HG03571 (cell line): ENCODE data around the gene POTEI.
"Not testable (repeated sequence)": the region's sequence is repeated elsewhere in the genome, so short reads cannot be mapped to it uniquely, and the experiment has no call there.

ENCODE experiments used
- ATAC-seq: cut with Tn5 transposase; IDR thresholded peaks from one replicate; pipeline ENCODE4 v1.9.1; 2021; ENCODE audit not compliant: unreplicated experiment

POTEI gene

DNA sequence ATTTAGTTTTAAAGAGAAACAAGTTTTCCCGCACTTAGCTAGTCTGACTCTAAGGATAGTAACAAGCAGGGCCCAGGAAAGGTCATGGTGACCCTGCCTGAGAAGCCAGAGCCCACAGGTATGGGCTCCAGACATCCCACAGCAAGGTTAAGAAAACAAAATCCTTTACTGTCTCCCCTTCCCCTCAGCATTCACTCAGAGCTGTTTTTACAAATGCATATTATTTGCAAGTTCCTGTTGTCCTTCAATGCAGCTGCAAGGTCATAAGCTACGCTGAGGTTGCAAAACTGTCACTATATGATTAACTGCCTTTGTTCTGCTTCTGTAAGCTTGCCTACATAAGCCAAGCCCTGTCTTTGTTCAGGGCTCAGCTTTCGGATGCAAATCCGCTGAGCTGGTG lies 18.1 kb downstream of the POTEI start:
- ATAC-seq: not testable (repeated sequence)

DNA sequence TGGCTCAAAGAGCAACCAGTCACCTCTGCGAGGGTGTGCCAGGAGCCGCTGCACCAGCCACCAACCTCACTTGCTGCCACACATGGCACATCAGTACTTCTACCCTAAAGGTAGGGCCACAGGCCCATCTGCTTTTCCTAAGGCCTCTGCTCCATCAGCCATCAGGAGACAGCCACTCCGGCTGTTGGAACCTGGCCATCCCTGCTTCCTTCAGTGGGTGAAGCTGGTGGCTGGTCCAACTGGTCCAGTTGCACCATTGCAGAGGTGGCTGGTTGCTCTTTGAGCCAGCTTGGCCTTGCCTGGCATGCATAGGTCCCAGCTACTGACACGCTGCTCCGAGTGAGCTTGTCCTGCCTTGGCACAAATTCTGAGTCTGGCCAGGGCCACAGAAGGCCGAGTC lies 53.7 kb downstream of the POTEI start:
- ATAC-seq: not testable (repeated sequence)

DNA sequence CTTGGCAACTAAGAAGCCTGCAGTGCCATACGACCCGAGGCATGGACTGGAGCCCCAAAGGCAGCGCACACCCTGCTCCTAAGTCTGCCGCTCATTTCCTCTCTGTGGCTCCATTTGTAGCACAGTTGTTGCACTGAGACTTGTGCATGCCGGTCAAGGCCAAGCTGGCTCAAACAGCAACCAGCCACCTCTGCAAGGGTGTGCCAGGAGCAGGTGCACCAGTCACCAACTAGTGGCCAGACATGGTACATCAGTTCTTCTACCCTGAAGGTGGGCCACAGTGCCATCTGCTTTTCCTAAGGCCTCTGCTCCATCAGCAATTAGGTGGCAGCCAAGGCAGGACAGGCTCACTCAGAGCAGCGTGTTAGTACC lies 54.4 kb downstream of the POTEI start:
- not testable (repeated sequence) for ATAC-seq

DNA sequence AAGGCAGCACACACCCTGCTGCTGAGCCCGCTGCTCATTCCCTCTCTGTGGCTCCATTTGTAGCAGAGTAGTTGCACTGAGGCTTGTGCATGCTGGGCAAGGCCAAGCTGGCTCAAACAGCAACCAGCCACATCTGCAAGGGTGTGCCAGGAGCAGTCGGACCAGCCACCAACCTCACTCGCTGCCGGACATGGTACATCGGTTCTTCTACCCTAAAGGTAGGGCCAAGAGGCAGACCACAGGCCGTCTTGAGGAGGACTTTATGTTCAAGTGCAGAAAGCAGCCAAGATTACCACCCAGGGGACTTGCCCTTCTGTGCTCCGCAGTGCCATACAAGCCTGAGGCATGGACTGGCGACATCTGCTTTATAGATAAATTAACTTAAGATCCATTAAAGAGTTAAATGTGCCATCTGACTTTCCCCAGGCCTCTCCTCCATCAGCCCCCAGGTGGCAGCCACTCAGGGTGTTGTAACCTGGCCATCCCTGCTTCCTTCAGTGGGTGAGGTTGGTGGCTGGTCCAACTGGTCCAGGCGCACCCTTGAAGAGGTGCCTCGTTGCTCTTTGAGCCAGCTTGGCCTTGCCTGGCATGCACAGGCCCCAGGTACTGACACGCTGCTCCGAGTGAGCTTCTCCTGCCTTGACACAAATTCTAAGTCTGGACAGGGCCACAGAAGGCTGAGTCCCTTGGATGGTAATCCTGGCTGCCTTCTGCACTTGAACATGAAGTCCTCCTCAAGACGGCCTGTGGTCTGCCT lies 55.0 kb downstream of the POTEI start:
- ATAC-seq: not testable (repeated sequence)

DNA sequence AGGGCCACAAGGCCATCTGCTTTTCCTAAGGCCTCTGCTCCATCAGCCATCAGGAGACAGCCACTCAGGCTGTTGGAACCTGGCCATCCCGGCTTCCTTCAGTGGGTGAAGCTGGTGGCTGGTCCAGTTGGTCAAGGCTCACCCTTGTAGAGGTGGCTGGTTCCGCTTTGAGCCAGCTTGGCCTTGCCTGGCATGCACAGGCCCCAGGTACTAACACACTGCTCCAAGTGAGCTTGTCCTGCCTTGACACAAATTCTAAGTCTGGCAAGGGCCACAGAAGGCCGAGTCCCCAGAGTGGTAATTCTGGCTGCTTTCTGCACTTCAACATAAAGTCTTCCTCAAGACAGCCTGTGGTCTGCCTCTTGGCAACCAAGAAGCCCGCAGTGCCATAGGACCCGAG lies 56.2 kb downstream of the POTEI start:
- not testable (repeated sequence) for ATAC-seq

DNA sequence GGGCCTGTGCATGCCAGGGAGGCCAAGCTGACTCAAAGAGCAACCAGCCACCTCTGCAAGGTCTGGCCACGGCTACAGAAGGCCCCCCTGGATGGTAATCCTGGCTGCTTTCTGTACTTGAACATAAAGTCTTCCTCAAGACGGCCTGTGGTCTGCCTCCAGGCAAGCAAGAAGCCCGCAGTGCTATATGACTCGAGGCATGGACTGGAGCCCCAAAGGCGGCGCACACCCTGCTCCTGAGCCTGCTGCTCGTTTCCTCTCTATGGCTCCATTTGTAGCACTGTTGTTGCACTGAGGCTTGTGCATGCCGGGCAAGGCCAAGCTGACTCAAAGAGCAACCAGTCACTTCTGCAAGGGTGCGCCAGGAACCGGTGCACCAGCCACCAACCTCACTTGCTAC lies 57.3 kb downstream of the POTEI start:
- ATAC-seq: not testable (repeated sequence)

DNA sequence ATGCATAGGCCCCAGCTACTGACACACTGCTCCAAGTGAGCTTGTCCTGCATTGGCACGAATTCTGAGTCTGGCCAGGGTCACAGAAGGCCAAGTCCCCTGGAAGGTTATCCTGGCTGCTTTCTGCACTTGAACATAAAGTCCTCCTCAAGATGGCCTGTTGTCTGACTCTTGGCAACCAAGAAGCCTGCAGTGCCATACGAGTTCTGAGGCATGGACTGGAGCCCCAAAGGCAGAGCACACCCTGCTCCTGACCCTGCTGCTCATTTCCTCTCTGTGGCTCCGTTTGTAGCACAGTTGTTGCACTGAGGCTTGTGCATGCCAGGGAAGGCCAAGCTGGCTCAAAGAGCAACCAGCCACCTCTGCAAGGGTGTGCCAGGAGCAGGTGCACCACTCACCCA lies 57.9 kb downstream of the POTEI start:
- not testable (repeated sequence) for ATAC-seq

DNA sequence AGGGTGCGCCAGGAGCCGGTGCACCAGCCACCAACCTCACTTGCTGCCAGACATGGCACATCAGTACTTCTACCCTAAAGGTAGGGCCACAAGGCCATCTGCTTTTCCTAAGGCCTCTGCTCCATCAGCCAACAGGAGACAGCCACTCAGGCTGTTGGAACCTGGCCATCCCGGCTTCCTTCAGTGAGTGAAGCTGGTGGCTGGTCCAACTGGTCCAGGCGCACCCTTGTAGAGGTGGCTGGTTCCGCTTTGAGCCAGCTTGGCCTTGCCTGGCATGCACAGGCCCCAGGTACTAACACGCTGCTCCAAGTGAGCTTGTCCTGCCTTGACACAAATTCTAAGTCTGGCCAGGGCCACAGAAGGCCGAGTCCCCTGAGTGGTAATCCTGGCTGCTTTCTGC lies 58.8 kb downstream of the POTEI start:
- not testable (repeated sequence) for ATAC-seq

DNA sequence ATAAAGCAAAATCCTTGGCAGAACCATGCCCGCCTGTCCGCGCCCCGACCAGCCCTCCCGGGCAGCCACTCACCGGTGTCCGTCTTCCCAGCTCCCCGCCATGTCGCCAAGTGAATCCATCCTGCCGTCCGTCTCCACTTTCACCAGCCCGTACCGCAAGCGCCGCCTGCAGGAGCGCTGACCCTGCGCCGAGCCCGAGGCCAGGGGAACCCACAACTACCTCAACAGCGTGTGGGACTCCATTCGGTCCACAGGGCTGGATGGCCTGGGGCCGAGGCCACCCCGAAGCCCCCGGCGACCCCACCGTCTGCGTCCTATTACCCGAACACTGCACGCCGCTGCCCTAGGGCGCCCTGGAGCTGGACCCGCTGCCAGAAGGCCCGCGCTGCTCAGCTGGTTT lies 81.5 kb downstream of the POTEI start:
- ATAC-seq: not testable (repeated sequence)

DNA sequence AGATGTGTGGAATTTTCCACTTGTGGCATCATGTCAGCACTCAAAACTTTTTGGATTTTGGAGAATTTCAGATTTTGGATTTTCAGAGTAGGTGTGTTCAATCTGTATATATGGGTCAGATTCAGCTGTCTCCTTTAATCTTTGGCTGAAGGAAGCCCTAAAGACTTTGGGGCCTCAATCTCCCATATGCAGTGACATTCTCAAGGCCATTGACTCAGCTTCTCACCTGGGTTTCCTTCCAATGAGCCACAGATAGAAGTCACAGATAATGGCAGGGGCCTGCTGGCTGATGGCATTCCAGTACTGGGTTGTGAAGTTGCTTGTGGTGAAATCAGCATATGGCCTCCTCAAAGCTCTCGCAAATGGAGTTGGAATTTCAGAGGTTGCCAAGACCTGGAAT lies 90.3 kb downstream of the POTEI start:
- ATAC-seq: not testable (repeated sequence)

DNA sequence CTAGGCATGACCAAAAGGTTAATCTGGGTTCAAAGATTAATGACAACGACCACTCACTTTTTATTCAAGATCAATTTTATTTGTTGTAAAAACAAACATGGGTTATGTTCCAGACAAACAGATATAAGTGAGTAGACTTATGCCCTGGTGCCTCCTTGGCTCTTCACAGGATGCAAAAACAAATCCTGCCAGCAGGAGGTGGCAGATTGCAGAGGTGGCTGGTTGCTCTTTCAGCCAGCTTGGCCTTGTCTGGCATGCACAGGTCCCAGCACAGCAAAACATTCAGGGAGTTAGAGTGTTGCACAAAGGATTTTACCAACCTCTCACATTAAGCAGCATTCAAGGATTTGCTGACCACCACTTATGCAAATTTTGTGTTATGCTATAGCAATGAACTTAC lies 92.4 kb downstream of the POTEI start:
- not testable (repeated sequence) for ATAC-seq
